ELR (cell line): Measurements from ENCODE around the gene NEU2.
"Not testable (repeated sequence)": the region's sequence is repeated elsewhere in the genome, so short reads cannot be mapped to it uniquely, and the experiment has no call there.

Experiments
- DNase-seq: peaks from one replicate; pipeline ENCODE4 v3.0.0-alpha.2; 2015; ENCODE audit warnings: low read depth

The NEU2 gene

DNA sequence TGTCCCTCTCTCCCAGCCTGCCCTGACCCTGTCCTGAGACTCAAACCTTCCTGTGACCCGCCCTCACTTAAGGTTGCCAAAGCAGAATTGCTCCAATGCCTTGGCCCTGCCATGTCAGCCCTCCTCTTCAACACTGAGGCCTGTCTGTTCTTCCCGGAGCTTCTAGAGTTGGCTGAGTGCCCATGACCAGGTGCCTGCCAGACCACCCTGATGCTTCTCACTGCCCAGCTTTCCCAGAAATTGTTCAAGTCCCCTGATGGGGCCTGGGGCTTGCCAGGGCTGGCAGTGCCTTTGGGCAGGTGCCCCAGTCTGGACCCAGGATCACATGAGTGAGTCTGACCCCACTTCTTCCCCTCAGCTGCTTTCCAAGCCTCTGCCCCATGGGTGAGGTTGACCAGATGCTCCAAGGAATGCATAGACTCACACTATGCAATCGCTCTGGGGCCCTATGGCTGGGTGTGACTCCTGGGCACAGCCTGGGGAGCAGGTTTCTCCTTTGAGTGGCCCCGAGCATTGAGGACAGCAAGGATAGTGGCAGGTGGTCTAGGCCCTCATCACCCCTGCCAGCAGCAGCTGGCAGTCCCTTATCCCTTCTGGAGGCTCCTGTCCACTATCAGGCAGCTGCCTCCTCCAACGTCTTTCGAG is 24.6 kb downstream of the NEU2 start:
- no peak for DNase-seq

DNA sequence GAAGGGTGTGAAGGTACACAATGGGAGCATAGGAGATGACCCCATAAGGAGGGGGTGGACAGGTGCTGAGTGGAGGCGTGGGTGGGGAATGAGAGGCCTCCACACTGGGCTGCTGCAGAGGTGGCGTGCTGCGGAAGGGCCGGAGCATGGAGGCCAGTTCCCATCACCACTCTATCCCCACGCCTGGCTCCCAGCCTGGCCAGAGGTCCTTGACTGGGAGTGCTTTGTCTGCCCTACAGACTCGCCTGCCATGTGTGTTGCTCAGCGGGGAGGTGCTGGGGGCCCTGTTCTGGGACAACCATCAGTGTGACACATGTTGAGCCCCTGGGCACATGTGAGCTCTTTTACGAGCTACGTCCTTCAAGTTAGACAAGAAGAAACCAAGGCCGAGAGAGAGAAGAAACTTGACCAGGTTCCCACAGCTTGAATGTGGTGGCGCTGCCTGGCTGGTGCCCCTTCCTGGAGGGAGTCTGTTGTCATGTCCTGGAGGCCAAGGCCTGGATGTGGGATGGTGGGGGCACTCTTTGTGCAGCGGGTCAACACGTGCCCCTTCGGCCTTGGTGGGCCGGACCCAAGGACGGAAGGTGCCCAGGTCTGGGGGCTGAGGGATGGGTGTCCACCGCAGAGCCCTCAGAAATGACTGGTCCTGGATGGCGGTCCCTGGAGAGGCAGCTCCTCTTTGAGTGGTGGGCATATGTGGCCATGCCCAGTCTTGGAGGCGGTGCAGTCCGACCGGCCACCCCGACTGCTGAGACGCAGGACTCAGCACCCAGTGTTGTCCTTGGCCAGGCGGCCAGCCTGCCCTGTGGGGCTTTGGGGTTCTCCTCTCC is 26.5 kb downstream of the NEU2 start:
- DNase-seq = no peak

DNA sequence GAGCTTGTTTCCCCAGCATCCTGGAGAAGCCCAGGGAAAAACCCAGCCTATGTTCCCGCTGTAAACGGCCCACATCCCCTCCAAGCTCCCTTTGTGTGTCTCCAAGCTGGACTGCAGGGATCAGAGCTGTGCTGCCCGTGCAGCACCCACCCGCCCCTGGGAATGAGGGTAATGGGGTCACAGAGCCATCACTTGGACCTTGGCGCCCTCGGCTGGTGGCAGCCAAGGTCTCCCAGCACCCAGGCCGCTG is 27.0 kb downstream of the NEU2 start:
- no peak for DNase-seq

DNA sequence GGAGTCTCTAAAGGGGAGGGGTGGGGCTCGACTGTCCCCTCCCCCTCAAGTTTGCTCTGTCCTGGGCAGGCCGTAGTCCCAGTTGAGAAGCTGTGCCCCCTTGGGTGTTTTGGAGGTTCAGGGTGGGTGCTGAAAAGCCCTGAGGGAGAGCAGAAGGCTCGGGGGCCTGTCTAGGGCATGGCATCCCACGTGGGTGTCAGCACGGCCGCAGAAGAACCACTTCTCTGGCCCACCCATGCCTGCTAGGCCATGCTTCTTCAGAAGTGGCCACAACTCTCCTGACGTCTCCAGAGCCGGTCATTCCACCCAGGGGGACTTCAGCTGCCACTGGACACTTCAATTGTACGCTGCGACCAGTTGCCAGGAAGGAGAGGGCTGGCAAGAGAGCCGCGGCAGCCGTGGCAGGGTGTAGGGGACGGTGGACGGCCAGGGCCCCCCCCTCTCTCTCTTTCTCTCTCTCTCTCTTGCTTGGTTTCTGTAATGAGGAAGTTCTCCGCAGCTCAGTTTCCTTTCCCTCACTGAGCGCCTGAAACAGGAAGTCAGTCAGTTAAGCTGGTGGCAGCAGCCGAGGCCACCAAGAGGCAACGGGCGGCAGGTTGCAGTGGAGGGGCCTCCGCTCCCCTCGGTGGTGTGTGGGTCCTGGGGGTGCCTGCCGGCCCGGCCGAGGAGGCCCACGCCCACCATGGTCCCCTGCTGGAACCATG is 27.5 kb downstream of the NEU2 start, which contains the start of gene INPP5D:
TSS of gene INPP5D (plus strand) at position 546 of the 704 bp plus-strand sequence. CDS start at position 683, 137 bp downstream.
- no peak for DNase-seq

DNA sequence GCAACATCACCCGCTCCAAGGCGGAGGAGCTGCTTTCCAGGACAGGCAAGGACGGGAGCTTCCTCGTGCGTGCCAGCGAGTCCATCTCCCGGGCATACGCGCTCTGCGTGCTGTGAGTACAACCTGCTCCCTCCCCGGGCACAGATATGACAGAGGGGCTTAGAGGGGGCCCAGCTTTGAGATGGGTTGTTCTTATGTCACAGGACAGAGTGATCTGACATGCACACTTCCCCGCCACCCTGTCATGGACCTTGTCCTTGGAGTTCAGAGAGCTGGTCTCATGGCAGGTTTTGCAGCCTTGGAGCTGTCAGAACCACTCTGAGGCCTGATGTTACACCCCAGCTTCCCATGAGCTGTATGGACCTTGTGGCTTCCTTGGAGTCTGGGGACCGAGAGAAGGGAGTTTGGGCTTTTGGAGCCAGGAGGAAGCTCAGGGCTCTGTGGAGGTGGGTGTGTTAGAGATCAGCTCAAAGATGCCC is 28.1 kb downstream of the NEU2 start:
- no peak for DNase-seq

DNA sequence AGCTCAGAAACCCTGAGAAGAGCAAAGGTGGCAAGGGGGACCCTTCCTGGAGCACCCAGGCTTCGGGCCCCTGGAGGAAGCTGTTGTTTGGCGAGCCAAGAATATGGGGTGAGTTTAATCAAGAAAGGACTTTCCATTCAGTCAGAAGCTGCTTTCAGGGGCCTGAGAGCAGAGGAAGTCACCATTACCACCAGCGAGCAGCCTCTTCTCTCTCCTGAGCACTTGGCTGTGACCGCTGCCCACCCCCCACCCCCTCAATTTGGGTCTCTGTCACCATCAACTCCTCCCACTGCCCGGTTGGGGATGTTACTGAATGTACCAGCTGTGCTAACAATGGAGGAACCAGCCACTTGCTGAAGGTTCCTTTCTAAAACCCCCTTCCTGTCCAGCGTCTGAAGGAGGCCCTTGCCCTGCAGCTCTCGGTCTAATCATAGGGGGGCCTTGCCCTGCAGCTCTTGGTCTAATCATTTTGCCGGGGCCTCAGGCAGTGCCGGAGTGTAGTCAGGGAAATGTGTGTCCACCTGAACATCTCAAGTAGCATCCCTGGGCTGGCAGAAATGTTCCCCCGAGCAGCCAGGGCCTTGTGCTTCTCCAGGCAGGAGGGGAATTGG is 28.6 kb downstream of the NEU2 start:
- DNase-seq = no peak

DNA sequence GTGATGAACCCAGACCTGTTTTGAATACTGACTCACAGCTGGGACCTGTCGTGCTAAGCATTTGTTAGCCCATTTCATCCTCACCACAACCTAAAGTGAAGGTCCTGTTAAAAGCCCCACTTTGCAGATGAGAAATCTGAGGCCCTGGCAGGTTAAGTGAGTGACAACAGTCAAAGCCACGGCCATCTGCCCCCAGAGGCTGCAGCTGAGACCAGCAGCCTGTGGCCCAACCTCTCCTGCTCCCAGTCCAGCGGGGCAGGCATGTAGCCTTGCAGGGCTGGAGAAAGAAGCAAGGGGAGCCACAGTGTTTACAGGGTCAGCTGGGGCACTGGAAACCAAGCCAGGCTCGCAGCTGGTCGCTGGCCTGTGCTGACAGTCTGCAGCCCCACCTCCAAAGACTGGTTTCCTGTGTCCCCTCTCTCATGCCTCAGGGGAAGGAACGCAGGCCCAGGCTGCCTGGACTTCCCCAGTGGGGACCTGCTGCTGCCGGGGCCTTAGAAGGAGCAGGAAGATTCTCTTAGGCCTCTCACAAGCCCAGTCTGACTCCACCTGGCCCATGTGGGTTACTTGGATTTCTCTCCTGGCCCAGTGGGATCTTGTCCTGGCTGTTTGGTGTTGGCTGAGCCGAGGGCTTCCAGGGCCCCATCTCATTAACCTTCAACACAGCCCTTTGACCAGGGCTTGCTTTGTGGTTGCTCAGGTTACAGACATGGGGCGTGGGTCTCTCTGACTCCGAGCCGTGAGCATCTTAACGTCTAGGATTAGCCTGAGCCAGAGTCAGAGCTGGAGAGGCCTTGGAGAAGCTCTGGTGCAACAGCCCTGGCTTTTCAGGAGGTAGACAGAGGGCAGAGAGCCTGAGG is 29.3 kb downstream of the NEU2 start:
- DNase-seq = peak; percentile 26

DNA sequence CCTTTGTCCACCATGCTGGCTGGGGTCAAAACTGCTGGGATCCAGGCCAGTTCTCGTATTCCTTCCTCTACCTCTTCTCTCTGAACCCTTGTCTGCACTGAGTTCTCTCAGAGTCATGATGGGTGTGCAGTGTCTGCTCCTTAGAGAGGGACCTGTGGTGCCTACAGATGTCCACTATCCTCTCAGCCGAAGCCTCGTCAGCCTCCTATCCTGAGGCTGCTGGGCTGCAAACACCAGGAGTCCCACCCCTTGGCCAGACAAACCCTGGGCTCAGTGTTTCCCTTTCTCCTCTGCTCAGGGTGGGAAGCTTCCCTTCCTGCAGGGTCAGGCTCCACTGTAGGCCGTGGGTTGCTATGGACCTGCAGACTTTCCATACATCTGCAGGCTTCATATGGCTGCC is 30.0 kb downstream of the NEU2 start:
- DNase-seq = no peak

DNA sequence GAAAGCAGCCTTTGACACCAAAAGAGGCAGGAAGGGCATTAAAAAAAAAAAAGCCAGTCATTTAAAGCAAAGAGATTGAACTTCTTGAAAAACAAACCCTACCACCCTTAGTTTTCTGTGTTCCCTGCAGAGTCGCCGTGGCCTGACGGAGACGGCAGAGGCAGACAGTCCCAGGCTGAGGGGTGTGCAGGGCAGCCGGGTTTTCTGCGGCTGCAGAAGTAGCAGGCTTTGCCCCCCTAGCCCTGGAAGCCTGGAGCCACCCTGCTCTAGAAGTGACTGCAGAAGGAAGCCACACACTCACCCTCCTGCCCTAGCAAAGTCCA is 30.4 kb downstream of the NEU2 start:
- no peak for DNase-seq

DNA sequence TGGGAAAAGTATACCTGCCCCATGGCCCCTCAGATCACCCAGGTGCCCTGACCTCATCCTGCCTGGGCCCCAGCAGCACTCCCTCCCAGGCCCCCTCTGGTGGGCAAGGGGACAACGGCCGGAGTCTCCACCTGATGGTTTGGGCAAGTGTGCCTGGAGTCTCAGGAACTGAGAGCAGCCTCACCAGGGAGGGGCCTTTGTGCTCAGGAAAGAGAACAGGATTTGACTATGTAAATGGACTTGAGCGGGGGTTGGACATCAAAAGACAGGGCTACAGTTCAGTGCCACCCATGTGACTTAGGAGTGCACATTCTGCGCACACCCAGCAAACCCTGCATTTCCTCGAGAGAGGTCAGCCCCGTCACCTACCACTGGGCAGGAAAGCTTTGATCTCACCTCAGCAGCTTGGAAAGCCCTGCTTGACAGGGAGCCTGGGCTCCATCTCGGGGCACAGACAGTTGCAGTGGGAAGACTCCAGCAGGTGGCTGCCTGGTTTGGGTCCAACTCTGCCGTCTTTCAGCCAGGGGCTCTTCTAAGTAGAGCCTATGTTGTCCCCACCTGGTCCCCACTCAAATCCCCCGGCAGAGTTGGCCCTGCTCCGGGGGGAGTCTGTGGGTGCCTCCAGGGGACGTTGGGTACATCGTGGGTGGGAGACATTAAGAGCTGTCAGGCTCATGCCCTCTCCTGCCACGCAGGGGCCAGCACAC is 30.9 kb downstream of the NEU2 start:
- no peak for DNase-seq

DNA sequence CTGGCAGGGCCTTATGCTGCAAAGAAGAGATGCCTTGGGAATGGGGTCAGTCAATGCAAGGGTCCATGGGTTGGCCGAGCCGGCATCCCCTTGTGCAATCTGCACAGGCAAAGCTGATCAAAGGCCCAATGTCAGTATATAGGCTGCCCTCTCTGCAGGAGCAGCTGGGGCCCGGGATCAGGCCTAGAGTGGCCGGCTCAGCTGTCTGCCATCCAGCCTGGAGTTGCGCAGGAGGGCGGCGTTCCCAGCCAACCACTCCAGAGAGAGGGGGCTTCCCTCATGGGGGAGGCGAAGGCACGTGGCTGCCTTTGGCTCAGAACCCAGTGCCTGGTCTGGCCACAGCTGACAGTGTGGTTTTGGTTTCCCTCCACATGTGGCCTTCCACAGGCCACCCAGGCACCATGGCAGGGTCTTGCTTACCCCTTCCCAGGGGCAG is 31.5 kb downstream of the NEU2 start:
- DNase-seq = no peak

DNA sequence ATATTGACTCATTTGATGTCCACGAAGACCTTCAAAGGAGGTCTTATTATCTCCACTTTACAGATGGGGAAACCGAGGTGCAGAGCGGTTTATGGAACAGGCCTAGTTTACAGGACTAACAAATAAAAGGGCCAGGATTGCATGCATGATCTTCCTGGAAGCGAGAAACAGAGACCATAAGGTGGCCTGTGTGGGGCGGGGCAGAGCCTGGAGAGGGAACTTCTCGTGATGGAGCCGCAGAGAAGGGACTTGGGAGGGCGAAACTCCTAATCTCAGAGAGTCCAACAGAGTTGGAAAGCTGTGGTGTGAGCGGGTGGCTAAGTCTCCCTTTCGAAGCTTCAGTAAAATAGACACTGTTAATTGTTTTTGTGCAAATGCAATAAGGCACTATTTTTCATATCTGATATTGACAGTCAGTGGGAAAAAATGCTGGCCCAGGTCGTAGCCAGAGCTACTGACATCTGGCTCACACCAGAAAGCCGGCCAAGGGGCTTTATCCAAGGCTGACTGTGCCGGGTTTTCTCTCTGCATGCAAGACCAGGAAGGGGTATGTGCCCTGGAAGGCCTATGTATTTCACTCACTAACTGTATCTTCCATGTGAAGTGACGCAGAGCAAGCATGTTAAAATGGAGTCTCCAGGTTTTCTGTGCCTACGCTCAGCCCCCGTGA is 32.2 kb downstream of the NEU2 start:
- DNase-seq = no peak

DNA sequence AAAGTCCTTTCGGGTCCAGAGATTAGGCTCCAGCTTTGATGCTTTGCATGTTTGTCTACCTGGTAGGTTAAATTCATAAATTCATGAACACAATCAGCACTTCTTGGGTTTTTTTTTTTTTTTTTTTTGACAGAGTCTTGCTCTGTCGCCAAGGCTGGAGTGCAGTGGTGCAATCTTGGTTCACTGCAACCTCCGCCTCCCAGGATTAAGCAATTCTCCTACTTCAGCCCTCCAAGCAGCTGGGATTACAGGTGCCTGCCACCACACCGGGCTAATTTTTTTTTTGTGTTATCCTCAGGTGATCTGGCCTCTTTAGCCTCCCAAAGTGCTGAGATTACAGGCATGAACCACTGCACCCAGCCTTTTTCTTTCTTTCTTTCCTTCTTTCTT is 32.7 kb downstream of the NEU2 start:
- not testable (repeated sequence) for DNase-seq

DNA sequence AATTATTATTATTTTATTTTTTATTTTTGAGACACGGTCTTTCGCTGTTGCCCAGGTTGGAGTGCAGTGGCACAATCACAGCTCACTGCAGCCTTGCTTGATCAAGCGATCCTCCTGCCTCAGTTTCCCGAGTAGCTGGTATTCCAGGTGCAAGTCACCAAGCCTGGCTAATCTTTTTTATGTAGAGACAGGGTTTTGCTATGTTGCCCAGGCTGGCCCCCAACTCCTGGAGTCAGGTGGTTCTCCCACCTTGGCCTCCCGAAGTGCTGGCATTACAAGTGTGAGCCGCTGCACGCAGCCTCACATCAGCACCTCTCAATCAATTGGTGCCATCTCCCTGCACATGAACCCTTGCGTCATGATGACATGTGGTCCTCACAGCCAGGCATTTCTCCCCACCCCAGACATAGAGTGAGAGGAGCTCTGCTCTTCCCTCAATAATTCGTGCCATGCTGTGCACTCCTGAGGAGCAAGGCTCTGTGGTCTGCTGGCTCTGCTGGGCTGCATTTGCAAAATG is 33.5 kb downstream of the NEU2 start:
- DNase-seq = no peak

DNA sequence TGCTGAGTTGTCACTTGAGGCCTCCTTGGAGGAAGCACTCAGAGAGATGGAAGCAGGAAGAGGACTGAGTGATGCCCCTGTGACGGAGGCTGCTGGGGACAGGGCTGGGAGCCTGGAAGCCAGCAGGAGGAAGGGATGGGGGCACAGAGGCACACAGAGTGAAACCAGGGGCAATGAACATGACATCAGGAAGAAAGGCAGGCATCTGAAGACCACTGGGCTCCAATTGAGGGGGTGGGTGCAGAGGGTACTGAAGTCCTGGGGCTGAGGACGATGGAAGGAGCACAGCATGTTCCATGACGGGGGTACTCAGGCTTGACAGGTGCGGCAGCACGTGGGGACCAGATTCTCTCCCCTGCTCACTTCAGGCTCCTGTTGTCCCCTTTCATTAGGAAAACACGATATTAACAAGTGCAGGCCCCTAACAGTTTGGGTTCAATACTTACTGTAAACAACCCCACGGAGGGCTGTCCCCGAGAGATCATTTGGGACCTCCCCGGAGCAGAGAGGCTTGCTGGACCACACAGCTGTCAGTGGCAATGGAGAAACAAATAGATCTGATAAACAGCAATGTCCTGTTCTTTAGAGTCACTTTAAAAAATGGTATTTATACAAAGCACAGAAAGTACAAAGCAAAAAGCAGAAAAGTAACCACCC is 36.4 kb downstream of the NEU2 start:
- DNase-seq = no peak

DNA sequence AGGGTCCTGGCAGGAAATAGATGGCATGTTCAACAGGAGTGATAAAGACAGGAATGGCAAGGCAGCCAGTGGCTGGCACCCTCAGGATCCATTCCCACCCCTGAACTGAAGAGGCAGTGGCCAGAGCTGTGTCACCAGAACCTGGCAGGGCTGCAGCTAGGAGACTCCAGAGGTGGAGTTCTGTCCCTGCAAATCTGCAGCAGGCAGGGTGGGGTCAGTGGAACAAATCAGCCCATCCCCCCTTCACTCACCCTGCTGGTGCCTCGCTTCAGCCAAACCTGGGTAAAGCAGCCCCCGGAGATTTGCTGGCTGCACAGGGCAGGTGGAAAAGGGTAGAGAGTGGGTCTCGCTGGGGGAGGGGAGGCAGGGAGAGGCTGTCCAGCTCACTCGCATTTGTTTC is 40.4 kb downstream of the NEU2 start:
- no peak for DNase-seq

DNA sequence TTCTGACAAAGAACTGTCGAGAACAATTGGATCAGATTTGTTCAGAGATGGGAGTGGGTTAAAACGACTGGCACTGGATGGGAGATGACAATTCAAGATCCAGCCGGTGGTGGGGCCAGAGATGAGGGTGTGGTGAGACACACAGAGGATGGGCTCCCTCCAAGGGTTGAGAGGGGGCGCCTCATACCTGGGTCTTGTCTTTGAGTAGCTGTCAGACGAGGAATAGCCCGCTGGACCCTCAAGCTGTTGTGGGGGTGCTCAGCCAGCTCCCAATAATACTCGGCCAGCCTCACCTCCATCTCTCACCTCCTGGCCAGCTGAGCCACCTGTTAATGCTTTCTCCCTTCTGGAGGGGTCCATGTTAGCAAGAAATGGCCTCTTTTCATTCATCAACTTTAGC is 41.6 kb downstream of the NEU2 start:
- DNase-seq = no peak

DNA sequence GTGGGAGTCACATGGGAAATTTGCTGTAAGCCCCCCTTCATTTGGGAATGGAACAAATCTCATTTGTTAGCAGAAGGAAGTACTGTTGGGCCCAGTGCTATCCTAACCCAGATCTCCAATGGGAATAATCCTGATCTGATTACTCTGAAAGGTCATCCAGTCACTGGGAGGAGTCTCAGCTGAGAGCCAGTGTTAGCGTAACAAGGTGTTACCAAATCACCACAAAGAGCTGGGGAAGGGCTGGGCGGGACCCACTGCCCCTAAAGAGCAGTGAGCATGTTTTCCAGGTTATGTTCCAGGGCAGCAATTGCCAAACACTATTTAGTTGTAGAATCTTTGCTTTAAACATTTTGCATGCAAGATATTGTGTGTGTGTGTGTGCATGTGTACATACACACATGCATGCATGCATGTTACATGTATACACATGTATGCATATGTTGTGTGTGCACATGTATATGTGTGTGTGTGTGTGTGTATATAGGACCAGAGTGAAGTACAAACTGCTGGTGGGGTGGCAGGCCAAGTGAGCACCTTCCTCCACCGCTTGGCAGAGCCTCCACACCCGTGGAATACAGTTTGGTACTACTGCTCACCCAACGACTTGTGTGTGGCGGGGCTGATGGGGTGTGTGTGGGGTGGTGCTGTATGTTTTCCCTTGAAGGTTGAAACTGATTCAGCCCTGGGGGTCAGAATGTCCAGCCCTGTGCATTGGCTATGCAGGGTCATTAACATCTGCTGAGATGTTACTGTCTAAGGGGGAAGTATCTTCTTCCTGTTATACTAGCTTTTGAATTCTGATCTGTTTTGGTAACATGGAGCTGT is 42.9 kb downstream of the NEU2 start:
- DNase-seq = no peak

DNA sequence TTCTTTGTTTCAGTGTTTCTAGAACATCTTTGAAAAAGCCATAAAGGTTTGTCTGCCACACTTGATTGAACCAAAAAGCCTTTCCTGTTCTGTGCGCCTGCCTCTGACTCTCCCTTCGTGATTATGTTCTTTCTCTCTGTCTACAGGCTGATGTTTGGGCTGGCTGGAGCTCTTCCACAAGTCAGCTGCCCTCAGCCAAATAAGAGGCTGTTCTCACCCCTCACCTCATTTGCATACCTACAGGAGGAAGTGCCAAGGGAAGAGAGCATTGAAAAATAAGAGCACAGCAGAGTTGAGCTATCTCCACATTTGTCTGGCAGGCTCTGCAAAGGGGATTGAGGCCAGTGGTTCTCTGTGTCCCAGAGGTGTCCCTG is 43.5 kb downstream of the NEU2 start:
- no peak for DNase-seq
